GM19324 (cell line): Measurements from ENCODE around the gene ANTXR2.
A peak's percentile ranks its signal among the peaks of the same experiment; 100 is the strongest.
"Not testable (repeated sequence)": the region's sequence is repeated elsewhere in the genome, so short reads cannot be mapped to it uniquely, and the experiment has no call there.

Source experiments
- ATAC-seq: cut with Tn5 transposase; IDR thresholded peaks from one replicate; pipeline ENCODE4 v1.9.1; 2021; ENCODE audit warnings: mild to moderate bottlenecking, moderate library complexity; ENCODE audit not compliant: unreplicated experiment, low FRiP score

The ANTXR2 gene

DNA sequence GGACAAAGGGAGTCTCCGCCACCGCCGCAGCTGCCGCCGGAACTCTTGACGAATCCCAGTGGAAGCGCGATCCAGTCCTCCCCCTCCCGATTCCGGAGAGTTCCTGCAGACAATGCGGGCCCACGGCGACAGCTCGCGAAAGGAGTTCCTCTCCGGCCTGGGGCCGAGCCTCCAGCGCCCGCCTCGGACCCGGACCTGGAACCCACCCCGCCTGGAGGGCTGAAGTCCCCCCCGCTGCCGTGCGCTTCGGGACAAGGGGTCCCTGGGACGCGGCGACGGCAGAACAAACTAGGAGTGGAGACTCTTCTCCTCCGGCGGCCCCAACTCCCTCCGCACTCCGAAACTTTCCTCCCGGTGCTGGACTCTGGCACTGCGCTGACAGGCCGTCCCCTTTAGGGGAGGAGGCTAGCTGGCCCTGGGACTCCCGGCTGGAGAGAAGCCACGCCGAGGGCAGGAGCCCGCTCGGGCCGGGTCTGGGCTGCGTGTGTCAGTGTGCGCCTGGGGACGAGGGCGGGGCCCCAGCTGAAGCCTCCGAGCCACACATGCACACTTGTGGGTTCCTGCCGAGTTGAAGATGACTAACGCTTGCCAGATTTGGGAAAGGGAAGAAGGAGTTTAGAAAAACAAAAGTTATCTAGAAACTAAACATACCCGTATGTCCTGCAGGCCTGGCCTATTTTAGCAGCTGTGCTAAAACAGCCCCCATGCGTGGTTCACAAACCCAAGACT is at the start of gene ANTXR2:
ANTXR2 (minus strand) TSS at position 486 of the 729 bp plus-strand sequence. CDS start 669 bp downstream, outside the sequence.
- ATAC-seq, result peak; percentile 76

DNA sequence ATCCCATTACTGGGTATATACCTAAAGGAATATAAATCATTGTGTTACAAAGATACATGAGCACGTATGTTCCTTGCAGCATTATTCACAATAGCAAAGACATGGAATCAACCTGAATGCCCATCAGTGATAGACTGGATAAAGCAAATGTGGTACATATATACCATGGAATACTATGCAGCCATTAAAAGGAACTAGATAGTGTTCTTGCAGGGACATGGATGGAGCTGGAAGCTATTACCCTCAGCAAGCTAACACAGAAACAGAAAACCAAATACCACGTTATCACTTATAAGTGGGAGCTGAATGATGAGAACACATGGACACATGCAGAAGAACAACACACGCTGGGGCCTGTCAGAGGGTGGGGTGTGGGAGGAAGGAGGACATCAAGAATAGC is 48.8 kb upstream of the ANTXR2 start:
- ATAC-seq, result not testable (repeated sequence)

DNA sequence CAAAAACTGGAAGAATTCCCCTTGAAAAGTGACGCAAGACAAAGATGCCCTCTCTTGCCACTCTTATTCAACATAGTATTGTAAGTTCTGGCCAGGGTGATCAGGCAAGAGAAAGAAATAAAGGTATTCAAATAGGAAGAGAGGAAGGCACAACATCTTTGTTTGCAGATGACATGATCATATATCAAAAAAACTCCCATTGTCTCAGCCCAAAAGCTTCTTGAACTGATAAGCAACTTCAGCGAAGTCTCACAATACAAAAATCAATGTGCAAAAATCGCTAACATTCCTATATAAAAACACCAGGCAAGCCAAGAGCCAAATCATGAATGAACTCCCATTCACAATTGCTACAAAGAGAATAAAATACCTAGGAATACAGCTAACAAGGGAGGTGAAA is 46.6 kb upstream of the ANTXR2 start:
- ATAC-seq, result not testable (repeated sequence)

DNA sequence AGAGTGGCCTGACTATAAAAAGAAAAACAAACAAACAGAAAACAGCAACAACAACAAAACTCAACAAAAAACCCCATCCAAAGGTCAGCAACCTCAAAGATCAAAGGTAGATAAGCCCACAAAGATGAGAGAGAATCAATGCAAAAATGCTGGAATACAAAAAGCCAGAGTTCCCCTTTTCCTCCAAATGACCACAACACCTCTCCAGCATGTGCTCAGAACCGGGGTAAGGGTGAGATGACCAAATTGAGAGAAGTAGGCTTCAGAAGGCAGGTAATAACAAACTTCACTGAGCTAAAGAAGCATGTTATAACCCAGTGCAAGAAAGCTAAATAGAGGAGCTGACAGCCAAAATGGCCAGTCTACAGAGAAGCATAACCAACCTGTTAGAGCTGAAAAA is 43.5 kb upstream of the ANTXR2 start:
- no peak for ATAC-seq

DNA sequence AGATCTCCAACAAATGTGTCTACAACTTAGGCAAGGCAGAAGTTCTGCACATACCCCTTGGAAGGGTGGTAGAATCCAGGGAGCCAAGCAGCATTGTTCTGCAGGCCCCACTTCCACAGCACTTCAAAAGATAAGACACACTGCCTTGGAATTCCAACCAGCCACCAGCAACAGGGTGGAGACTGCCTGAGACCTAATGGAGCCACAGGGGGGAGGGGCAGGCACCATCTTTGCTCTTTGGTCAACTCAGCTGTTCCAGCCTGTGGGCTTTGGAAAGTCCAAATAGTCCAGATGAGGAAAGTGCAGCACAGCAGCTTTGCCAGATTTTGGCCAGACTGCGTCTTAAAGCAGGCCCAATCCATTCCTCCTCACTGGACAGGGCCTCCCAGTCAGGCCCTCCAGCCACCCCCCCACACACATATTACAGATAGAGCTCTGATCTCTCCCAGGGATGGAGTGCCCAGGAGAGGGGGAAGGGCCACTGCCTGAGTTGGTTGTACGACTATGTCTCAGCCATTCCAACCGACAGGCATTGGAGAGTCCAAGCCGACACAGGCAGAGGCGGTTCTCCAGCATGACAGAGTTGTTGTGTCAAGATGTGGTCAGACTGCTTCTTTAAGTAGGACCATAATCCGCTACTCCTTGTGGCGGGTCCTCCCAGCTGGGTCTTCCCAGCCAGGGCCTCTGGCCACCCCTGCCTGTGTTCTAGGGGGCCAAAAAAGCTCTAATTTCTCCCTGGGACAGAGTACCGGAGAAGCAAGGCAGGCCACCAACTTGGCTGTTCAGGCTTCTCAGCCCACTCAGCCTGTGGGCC is 42.5 kb upstream of the ANTXR2 start:
- no peak for ATAC-seq

DNA sequence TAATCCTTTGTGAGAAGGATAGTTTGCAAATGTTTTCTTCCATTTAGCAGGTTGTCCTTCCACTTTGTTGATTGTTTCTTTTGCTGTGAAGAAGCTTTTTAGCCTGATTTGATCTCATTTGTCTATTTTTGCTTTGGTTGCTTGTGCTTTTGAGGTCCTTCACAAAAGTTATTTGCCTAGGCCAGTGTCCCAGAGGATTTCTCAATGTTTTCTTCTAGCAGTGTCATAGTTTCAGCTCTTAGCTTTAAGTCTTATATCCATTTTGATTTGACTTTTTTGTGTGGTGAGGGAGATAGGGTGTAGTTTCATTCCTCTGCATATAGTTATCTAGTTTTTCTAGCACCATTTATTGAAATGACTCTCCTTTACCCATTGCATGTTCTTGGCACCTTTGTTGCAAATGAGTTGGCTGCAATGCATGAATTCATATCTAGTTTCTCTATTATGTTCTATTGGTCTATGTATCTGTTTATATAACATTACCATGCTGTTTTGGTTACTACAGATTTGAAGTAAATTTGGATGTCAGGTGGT is 41.8 kb upstream of the ANTXR2 start:
- ATAC-seq, result no peak

DNA sequence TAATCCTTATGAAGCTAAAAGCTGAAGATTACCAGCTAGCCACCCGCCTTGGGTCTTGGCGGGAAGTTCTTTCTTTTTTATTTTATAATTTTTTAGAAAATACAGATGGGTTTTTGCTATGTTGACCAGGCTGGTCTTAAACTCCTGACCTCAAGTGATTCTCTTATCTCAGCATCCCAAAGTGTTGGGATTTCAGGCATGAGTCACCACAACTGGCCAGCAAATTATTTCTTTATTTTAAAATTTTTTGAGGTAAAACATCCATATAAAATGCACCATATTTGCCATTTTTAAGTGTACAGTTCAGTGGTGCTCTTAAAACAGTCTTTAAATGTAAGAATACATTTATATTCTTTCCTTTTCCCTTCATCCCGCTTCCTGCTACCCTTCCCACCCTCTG is 40.6 kb upstream of the ANTXR2 start:
- ATAC-seq, result no peak

DNA sequence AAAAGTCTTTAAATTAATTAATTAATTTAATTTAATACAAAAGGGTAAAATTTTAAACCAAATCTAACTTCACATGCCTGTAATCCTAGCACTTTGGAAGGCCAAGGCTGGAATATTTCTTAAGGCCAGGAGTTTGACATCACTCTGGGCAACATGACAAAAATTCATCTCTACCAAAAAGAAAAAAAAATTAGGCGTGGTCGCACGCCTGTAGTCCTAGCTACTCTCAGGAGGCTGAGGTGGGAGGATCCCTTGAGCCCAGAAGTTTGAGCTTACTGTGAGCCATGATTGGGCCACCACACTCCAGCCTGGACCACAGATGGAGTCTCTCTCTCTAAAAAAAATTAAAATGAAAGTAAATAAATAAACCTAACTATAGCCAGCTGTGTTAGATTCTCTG is 39.2 kb upstream of the ANTXR2 start:
- no peak for ATAC-seq

DNA sequence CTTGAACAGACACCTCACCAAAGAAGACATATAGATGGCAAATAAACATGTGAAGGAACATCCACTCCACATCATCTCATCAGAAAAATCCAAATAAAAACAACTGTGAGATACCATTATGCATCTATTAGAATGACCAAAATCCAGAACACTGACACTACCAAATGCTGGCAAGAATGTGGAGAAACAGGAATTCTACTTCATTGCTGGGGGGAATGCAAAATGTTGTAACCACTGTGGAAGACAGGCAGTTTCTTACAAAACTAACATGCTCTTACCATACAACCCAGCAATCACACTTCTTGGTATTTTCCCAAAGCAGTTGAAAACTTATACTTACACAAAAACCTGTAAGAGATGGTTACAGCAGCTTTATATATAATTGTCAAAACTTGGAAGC is 38.2 kb upstream of the ANTXR2 start:
- ATAC-seq, result no peak

DNA sequence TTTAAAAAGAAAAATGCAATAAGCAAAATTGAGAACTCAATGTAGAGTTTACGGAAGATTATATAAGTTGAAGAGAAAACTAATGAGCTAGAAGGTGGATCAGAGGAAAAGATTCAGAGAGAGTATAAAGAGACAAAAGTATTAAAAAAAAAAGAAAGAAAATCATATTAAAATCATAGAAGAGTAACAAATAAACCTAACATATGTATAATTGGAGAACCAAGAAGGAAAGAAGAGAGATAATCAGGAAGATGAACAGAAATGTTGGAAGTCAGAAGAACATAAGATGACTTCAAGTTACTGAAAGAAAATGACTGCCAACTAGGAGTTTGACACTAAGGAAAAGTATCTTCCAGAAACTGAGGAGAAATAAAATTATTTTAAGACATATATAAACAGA is 34.3 kb upstream of the ANTXR2 start:
- no peak for ATAC-seq

DNA sequence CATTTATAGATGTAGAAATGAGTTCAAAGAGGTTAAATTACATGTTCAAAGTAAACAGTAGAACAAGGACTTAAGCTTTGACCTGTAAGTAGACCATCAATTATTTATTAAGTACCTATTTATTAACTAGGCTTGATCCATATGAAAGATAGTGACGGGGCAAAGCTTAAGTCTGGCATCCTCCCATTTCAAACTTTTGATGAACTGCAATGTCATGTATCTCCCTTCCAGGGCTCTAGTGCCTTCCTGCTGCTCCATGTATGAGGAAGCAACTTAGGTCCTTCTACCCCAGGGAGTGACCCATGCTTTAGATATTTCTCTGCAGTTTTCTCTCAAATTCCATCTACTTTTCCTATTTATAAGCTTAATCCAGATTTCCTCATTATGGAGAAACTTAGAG is 31.9 kb upstream of the ANTXR2 start:
- no peak for ATAC-seq

DNA sequence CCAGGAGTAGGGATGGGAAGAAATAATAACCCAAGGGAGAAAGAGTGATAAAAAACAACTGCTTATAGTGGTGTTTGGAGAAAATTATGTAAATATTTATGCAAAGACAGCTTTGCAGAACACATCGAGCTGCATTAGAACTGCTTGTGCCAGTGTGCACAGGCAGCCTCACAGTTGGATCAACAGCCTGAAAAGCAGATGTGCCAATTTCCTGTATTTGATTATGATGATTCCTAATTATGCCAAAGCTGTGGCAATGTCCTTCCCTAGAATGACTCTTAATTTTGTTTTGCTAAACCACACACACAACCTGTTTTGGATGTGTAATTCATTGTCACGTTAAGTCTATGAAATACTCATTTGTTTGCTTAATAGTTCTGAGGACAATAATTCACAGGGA is 30.6 kb upstream of the ANTXR2 start:
- ATAC-seq, result no peak

DNA sequence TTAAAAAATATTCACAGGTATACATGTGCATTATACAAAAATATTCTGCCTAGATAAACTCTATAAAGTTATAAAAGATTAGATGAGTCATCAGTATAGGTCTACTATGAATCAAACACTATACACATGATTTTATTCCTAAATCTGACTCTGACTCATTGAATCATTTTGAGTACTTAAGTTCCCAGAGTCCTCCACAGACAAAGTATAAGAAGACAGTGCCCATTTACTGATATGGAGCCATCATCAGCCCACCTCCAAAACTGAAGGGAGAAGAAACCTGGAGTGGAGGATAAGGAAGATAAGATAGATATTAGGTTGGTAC is 28.7 kb upstream of the ANTXR2 start:
- ATAC-seq, result no peak

DNA sequence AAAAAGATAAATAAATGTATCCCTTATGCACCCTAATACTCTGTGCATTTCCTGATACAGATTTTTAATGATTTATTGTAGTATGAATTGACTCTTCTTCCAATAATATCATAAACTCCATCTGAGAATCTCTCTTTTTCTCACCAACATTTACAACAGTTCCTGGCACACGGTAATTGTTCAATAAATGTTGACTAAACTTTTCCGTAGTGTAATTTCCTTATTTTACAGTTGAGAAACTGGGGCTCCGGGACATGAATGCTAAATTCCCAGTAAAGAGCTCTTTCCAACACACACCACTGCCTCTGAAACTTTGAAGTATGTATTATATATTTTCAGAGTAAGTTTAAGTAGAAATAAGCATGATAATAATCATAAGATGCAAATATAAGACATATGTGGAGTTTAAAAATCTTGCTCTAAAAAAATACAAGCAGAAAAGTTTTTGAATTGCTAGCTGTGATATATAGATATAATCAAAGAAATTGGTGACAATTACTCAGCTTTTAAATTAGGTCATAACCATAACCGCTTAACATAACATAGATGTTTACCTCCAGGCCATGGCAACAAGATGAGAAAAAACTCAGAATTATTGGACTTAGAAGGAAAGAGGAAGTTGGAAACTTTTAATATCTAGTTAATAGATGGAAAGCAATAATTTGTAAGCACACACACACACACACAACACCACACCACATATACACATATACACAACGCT is 28.2 kb upstream of the ANTXR2 start:
- ATAC-seq, result no peak

DNA sequence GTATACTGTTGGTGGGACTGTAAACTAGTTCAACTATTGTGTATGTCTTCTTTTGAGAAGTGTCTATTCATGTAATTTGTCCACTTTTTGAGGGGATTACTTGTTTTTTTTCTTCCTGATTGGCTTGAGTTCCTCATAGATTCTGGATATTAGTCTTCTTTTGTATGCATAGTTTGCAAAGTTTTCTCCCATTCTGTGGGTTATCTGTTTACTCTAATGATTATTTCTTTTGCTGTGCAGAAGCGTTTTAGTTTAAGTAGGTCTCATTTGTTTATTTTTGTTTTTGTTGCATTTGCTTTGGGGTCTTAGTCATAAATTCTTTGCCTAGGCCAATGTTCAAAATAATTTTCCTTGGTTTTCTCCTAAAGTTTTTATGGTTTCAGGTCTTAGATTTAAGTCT is 26.6 kb upstream of the ANTXR2 start:
- ATAC-seq, result no peak

DNA sequence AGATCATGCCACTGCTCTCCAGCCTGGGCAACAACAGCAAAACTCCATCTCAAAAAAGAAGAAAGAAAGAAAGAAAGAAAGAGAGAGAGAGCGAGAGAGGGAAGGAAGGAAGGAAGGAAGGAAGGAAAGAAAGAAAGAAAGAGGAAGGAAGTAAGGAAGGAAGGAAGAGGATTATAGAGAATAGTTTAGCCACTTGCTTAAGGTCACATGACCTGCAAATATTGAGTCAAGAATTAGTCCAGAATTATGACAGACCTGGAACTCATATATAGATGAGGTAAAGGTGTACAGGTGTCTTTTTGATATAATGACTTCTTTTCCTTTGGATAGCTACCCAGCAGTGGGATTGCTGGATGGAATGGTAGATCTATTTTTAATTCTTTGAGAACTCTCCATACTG is 25.6 kb upstream of the ANTXR2 start:
- ATAC-seq, result no peak

DNA sequence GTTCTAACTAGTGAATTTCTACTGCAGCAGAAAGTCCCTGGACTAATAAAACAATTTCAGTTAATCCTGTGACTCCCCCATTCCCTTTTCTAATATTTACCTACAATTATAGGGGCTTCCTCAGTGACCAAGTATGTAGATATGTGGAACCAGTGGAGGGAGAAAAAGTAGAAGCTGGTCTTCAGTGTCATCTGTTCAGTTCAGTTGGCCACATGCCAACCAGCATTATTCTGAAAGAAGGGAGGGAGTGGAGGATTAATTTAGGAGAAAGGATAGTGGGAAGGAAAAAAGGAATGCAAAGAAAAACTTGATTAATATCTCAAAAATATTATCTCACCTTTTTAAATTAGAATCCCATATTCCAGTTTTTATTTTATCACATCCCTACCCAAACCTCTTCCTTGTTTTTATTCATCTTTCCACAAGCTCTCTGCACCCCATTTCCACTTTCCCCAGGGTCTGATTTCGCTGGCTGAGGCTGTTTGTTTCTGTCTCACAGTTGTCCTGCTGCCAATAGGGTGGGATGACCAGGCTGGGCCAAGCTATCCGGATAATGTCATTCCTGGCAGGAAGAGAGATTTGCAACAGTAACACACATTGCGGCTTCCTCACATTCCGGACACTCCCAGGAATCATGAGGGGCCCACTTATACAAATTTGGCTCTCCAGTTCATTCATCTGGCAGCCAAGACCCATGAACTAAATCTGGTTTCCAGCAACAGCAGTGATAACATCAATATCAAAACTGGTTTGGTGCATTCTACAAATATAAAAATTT is 24.6 kb upstream of the ANTXR2 start:
- no peak for ATAC-seq

DNA sequence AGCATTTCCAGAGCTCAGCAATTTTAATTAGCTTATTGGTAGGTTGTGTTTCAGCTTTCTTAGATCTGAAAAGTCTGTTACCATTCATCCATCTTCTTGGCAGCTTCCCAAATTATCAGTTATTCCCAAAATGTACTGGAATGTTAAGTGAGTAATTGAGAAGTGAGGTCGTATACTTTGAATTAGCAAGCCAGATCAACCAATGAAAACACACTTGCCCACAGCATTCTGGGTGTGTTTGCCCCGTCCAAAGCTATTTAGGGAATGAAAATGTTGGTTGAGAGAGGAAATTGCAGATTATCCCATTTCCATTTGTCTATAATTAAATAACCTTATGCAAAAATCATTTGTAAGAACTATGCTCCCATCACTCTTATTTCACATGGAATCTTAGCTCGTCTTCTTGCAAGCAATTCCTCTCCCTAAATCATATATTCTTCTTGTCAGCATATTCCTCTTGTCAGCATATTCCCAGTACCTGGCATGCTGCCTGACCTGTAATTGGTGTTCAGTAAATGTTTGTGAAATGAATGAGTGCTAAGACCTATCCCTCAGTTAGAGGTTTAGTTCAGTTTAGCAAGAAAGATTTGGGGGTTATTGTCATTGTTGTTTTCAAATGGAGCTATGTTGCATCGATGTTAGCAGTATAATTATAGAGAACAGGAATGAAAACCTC is 23.3 kb upstream of the ANTXR2 start:
- ATAC-seq, result no peak

DNA sequence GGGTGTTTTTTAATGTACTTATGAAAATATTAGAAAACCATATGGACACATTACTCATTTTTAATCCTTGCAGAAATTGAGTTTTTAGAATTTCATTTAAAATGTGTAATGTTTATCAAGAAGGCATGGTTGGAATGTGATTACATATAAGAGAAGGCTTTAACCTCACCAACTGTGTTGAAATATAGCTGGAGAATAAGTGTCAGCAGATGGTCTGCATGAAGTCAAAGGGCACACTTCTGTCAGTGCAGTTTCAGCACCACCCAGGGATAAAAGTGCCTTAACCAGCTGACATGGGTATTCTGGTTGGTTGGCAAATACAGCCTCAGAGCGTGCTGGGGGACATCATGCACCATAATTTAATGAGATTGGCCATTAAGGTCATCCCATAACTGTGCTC is 21.2 kb upstream of the ANTXR2 start:
- no peak for ATAC-seq

DNA sequence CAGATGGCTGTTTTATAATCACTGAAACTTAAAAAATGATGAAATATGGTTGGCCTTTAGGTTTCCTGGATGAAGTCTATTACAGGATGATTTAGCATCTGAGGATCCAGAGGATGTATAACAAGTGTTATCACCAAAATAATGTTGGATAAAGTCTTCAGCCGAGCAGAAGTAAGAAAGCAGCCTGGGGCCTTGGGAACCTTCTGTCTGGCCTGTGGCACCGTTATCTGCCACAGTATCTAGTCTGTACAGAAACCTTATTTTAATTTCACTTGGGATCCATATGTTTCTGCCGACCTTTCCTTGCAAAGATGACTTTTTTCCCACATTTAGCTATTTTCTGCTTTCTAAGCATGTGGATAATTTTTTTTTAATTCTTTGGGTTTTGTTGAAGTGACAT is 20.5 kb upstream of the ANTXR2 start:
- no peak for ATAC-seq
